GM19324 (cell line): ENCODE measurements around the gene MAD2L1.
"Not testable (repeated sequence)": the region's sequence is repeated elsewhere in the genome, so short reads cannot be mapped to it uniquely, and the experiment has no call there.

Experiments
- ATAC-seq: cut with Tn5 transposase; IDR thresholded peaks from one replicate; pipeline ENCODE4 v1.9.1; 2021; ENCODE audit warnings: mild to moderate bottlenecking, moderate library complexity; ENCODE audit not compliant: unreplicated experiment, low FRiP score

MAD2L1 gene

DNA sequence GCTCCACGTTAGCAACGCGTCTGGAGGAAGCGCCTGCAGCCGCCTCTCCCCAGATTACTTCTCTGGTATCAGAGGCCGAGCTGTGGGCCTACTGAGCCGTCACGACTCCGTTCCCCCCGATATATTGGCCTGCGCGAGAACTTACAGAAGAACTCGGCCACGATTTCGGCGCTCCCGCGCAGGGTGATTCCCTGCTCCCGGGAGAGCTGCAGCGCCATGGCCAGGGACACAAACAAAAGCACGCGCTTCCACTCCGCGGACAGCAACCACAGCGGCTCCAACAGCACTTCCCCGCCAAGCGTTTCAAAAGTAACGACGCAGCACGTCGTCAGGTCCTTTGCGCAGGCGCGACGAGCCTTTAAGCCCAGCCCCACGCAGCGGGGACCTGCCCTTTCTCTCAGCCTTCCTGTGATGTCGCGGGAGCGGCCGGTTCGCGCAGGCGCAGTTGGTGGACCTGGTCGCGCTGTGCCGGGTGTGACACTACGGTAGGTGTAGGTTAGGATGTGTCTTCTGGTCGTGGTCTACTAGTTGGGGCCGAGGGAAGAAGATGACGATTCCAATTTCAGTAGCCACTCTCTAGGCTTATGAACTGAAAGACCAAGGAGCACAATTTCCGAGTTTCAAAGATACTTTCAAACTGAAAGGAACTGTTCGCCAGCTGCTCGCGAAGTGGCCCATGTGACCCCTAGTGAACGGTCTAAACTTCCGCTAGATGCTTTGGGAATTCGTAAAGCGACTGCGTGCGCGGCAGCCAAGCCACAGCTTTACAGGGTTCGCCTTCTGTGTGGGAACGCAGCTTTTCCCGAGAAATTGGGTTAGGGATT is at the start of gene MAD2L1:
TSS of gene MAD2L1 (minus strand) at position 332 of the 824 bp plus-strand sequence. CDS start at position 218, 114 bp downstream.
- peak; percentile 97 for ATAC-seq

DNA sequence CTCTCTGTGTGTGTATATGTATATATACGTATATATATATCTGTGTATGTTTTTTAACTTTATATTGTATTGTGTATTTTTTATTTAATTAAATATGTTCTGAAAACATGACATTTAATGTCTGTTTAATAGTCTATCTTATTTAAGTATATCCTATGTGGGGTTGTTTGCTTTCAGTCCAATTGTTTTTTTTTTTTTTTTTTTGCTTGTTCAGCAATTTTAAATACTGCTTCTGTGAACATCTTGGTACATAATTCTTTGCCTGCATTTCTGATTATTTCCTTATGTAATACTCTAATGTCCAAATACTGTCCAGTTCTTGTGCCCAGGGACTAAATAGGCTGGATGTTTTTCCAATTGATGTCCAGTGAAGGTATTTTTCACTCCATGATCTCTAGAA is 45.1 kb upstream of the MAD2L1 start:
- no peak for ATAC-seq

DNA sequence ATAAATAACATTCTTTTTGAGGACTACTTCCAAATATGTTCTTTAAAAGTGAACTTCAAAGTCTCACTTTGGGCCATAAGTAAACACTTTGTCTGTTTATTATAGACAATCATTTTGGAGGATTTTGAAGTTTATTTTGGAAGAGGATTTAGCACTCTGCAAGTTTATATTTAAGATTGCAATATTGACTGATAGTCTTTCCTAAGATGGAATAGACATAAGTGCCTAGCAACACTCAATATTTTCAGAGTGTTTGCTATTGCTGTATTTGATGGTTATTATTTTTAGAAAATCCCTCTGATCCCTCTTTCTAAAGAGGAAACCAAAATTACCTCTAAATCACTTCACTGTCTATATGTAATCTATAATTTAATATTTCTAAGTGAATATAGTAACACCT is 42.8 kb upstream of the MAD2L1 start:
- no peak for ATAC-seq

DNA sequence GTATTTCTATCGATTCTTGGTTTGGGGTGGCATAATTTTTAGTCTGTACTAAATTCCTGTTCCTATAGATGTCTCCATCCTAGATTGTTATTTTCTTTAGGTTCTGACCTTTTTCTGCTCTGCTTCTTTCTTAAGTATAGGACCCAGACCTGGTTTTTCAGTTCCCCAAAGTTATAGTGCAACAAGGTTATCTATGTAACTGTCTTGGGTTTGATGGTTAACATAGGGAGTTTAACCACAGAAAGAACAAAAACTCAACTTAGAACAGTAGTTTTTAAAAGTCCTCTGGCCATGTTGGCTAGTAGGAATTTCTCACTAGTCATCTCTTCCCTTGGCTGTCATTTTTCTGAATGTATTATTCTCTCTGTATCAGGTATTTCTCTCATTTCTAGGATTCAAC is 38.8 kb upstream of the MAD2L1 start:
- peak; percentile 91 for ATAC-seq

DNA sequence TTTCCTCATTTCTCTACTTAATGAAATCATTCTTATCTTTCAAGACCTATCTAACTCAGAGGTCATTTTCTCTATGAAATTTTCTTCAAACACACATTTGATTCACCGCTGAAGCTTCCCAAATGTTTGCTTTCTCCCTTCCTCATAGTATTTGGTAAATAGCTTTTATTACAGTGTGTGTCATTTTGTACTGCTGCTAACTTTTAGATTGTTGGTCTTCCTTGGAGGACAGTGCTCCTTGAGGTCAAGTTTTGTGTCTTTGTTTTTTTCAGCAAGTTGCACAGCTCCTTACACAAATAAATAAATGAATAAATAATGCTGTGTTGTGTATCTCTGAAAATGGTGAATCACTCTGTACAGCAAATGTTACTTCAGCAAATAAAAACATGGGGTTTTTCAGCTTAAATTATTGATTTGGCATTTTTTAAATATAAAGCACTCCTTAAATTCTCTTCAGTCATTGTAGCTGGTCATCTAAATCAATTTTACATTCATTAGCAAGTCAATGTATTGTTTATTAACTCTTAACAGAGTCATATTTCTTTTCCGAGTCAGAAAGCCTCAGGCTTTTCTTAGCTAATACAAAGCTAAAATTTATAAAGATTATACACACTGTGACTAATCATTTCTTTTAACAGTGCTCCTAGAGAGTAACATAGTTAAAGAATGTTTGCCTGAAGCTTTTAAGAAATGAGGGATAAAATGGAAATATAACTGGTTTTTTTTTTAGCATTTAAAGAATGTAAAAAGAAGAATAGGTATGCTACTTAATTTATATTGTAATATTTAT is 30.1 kb upstream of the MAD2L1 start:
- ATAC-seq: no peak

DNA sequence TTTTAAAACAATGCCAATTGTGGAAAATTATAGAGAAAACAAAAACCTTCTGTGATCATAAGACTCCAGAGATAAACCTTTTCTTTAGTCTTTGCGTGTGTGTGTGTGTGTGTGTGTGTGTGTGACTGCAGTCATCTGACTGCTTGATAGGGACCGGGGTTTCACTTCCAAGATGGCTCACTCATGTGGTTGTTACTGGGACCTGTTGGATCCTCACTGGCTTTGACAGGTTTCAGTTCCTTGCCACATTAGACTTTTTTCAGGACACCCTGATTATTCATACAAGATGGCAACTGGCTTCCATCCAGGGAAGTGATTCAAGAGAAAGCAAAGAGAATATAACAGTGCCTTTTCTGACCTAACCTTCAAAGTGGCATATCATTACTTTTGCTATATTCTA is 21.9 kb upstream of the MAD2L1 start:
- ATAC-seq: no peak

DNA sequence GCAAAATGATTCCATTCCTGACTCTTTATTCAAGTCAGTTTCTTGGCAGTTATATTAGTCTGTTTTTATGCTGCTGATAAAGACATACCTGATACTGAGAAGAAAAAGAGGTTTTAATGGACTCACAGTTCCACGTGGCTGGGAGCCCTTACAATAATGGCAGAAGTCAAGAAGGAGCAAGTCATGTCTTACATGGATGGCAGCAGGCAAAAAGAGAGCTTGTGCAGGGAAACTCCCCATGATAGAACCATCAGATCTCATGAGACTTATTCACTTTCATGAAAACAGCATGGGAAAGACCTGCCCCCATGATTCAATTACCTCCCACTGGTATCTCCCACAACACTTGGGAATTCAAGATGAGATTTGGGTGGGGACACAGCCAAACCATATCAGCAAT is 21.4 kb upstream of the MAD2L1 start:
- ATAC-seq: not testable (repeated sequence)

DNA sequence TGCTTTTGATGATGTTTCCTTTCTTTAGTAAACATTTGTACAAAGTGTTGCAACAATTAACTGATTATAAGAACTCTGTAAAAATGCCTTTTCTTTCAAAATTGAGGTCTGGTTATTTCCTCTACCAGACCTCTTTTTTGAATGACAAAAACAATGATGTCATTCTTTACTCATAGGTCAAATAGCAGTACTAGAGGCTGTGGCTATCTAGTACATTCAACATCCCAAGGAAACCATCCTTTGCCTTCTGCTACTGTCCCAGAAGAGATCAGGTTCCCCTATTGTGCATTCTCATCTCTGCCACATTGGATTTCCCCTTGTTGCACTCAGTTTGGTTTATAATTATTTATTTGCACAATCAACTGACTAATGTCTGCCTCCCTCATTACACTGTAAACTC is 19.1 kb upstream of the MAD2L1 start:
- no peak for ATAC-seq

DNA sequence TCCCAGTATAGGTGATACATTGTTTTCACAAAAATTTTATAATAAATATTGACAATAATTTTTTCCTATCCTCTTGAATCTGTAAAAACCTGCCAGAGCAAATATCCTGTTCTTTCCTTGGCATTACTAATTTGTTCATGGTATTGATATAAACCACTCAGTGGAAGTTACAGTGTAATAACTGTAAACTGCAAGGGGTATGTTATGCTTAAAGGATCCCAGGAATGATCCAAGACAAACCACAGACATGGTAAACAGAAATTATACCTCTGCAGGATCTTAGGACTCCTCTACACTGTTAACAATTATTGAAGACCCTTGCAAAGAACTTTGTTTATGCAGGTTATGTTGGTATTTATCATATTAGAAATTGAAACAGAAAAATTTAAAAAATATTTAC is 17.7 kb upstream of the MAD2L1 start:
- ATAC-seq: no peak

DNA sequence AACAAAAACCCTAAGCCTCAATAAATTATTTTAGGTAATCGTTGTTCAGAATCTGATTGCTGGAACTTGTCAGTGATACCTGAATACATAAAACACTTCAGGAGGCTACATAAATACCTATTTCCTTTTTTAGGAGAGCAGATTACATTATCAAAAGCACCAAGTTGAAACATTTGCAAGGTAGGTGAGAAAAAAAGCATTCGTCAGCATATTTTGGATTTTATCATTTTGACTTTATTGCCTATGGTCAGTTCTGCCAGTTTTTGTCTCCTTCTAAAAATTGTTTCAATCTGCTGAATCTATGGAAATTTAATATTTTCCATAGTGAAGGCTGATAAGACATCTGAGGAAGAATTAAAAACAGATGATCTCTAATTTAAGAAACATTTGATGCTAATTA is 16.5 kb upstream of the MAD2L1 start:
- no peak for ATAC-seq

DNA sequence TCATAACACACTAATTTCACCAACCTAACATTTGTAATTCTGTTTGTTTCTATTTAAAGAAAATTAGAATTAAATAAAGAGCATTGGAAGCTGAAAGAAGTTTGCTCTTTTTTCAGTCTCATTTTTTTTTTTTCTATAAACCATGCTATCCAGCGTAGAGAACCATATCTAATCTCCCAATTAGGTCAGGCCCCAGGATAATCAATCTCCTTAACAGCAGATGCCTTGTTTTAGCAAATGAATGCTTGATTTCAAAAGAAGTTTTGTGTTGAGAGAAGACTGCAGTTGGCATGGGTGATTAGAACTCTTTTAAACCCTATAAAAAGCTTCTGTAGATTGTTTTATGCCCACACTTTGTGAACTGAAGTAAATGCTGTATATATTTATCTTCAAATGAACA is 15.6 kb upstream of the MAD2L1 start:
- ATAC-seq: no peak

DNA sequence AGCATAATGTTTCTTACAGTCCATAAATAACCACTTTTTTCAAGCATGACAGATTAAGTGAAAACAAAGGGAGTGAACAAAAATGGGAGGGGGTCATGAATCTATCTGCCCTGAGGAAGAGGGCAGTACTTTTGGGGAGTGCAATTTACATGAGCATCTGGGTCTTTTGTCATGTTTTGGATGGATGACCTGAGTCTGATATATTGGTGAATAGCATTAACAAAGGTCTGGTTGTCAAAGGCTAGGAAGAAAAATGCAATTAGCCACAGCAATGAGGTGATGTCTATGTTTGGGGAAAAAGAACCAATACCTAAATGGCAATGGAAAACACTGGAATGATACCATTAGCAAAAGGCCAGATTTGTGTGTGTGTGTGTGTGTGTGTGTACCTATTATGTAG is 15.1 kb upstream of the MAD2L1 start:
- ATAC-seq: no peak

DNA sequence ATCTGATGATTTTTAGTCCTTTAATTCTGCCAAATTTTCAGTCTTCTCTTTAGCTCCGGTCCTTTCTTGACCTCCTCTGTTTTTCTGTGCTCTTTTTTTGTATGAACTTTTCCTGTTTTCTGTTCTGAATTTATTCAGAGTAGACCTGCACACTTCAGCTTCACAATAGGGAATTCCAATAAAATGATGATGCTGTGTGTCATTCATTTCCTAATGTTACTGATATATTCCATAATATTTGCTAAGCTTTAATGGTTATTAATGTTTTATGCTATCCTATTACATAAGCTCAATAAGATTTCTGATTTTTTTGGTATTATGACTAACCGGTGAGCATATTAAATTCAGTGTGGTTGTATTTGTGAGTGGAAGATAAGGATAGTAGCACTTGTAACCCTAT is 13.9 kb upstream of the MAD2L1 start:
- no peak for ATAC-seq

DNA sequence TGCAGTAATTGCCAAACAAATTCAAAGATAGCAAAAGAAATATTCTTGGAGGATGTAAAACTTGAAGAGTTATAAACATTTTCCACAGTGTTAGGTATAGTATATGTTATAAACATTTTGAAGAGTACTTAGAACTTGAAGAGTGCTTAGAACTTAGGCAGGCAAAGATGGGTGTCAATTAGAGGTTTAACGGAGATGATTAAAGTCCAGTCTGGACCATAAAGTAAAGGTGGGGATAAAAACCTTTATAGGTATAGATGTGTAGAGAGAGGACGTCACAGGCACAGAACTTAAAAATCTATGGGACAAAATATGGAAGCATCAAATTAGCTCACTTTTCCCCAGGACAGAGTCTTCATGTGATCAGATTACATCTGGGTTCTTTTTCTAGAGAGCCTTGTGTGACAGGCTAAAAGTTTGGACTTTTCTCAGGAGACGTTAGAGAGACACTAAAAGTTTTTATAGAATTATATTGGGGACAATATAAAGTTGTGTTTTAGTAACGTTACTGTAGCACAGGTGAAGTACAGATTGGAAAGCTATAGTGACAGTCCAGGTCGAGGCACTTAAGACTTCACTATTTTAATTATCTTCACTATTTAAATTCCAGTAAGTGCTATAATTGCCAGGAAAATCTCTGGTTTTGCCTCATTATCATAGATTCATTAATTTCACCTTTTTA is 13.3 kb upstream of the MAD2L1 start:
- ATAC-seq: no peak

DNA sequence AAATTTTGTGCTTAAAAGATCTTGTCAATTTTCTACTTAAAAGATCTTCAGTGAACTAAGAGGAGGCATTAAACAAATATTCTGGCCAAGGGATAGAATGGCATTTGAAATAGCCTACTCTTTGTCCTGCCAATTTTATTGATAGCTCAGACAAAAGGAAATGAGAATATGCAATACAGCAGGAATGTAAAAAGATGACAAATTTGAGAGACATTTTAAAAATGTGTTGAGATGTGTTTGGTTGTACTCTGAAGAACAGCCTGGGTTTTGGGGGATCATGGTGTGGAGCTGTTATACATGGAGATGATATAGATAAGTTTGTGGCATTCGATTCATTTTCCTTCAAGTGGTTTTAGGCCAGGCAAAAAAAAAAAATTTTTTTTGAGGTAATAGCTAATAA is 11.6 kb upstream of the MAD2L1 start:
- ATAC-seq: no peak

DNA sequence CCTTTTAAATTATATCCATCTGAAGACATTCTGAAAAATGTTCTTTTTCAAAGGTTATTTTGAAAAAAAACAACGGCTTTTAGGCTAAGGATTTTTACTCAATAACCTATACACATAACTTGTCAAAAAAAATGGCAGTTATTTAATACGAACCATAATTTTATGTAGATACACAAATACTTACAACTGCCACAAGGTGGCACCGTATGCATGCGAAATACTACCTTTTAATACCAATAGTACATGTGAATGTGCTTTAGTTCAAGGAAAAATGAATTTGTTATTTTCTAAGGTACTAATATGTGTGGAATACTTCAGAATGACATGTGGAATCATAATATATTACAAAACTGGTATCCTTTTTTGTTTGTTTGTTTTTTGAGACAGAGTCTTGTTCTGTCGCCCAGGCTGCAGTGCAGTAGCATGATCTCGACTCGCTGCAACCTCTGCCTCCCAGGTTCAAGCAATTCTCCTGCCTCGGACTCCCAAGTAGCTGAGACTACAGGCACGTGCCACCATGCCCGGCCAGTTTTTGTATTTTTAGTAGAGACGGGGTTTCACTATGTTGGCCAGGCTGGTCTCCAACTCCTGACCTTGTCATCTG is 4.6 kb upstream of the MAD2L1 start:
- ATAC-seq: no peak

DNA sequence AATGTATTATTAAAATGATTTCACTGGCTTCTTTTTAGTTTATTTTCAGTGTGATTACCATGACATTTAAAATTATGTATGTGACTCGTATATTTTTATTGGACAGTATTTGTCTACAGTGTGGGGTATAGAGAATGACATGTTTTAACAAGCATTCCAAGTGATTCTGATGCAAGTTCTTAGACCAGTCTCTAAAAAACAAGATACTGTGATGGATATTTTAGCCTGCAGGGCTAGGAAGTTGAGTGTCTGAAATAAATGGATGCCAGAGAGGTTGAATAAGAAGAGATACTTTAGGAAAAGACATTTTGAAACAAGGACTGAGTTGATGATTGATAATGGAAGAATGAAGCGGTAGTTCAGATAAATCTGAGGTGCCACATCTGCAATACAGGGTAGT is 3.5 kb upstream of the MAD2L1 start:
- no peak for ATAC-seq

DNA sequence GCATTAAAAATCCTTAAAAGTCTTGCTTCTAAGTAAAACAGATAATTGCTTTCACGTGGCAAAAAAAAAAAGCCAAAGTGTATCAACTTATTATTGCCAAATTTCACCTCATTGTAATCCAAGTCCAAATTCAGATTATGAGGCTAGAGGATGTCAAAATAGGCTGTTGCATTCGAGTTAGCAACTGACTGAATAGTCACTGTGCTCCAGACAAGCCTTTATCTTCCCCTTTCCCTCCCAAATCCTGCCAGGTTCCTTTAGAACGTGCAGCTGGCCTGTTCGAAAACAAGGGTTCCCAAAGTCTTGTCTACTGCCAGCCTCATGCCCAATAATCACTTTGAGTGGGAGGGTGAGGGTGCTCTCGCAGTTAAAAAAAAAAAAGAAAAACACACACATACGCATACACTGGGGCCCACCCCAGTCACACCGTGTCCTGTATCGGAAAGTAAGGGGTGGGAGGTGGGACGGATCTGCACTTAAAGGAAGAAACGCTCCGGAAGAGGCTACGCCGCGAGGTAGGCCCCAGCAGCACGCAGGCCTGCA is 603 bp downstream of the MAD2L1 start:
- no peak for ATAC-seq

DNA sequence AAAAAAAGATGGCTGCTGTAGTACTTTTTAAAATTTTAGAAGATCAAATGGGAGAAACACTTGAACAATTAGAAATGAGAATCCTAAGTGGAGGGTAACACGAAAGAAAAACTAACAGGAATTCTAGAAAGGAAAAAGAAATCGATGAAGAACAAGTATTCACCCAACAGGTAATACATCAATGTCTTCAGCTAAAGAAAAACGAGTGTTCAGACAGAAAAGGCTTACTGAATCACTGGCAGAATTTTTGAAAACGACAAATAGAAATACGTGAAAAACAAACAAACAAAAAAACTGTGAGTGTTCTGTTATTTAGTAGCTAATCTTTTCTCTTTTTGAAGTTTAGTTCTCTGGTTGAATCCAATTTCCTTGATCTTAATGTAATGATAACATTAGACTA is 1.8 kb downstream of the MAD2L1 start:
- no peak for ATAC-seq

DNA sequence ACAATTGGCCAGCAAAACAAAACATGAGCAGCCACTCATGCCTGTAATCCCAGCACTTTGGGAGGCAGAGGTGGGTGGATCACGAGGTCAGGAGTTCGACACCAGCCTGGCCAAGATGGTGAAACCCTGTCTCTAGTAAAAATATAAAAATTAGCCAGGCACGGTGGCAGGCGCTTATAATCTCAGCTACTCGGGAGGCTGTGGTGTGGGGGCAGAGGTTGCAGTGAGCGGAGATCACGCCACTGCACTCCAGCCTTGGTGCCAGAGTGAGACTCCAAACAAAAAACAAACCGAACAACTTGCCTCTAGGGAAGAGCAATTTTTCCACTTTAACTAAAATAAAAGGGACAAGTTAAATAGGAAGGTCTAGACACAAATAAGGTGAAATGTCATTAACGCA is 2.9 kb downstream of the MAD2L1 start:
- not testable (repeated sequence) for ATAC-seq
